HG02943 (cell line): Measurements from ENCODE around the gene TIMP1.
"Not testable (repeated sequence)": the region's sequence is repeated elsewhere in the genome, so short reads cannot be mapped to it uniquely, and the experiment has no call there.

Source experiments
- ATAC-seq: cut with Tn5 transposase; IDR thresholded peaks from one replicate; pipeline ENCODE4 v1.9.1; 2021; ENCODE audit warnings: mild to moderate bottlenecking, low read depth, moderate library complexity; ENCODE audit not compliant: unreplicated experiment

TIMP1 gene

GRCh38 chrX:47597222-47597621 lies 15.0 kb downstream of the TIMP1 start:
- no peak for ATAC-seq

- not testable (repeated sequence) for ATAC-seq
These were observed 20.9 kb downstream of the TIMP1 start for GRCh38 chrX:47603125-47603524.

GRCh38 chrX:47605024-47605423 lies 22.8 kb downstream of the TIMP1 start:
- no peak for ATAC-seq

GRCh38 chrX:47607091-47607490 lies 24.9 kb downstream of the TIMP1 start:
- no peak for ATAC-seq

- no peak for ATAC-seq
These were observed 26.0 kb downstream of the TIMP1 start for GRCh38 chrX:47608130-47608810.

- no peak for ATAC-seq
These were observed 28.3 kb downstream of the TIMP1 start for GRCh38 chrX:47610511-47610910.

- no peak for ATAC-seq
These were observed 29.3 kb downstream of the TIMP1 start for GRCh38 chrX:47611489-47611888.

GRCh38 chrX:47611926-47612325 lies 29.7 kb downstream of the TIMP1 start:
- no peak for ATAC-seq

- no peak for ATAC-seq
These were observed 30.2 kb downstream of the TIMP1 start for GRCh38 chrX:47612418-47612817.

GRCh38 chrX:47613082-47613481 lies 30.8 kb downstream of the TIMP1 start:
- no peak for ATAC-seq

GRCh38 chrX:47614618-47615017 lies 32.4 kb downstream of the TIMP1 start:
- ATAC-seq, result no peak

- no peak for ATAC-seq
These were observed 36.8 kb downstream of the TIMP1 start for GRCh38 chrX:47618923-47619485.

- ATAC-seq, result peak; percentile 61
These were observed 37.5 kb downstream of the TIMP1 start, which contains the start of gene SYN1 for GRCh38 chrX:47619486-47620302. TSS of gene SYN1 (minus strand) at chrX:47619857. CDS start at chrX:47619728, 129 bp downstream.

GRCh38 chrX:47620303-47620685 lies 38.1 kb downstream of the TIMP1 start:
- no peak for ATAC-seq

GRCh38 chrX:47621851-47622250 lies 39.6 kb downstream of the TIMP1 start:
- no peak for ATAC-seq

- no peak for ATAC-seq
These were observed 41.3 kb downstream of the TIMP1 start for GRCh38 chrX:47623540-47624027.

GRCh38 chrX:47625365-47625764 lies 43.1 kb downstream of the TIMP1 start:
- ATAC-seq, result no peak

GRCh38 chrX:47628982-47629381 lies 46.7 kb downstream of the TIMP1 start:
- ATAC-seq, result no peak

GRCh38 chrX:47629419-47630200 lies 47.4 kb downstream of the TIMP1 start, which contains the start of gene CFP:
TSS of gene CFP (minus strand) at chrX:47629930. CDS start at chrX:47629844, 86 bp downstream.
- no peak for ATAC-seq

GRCh38 chrX:47631676-47632075 lies 49.4 kb downstream of the TIMP1 start:
- no peak for ATAC-seq
